Testis (tissue), 3 donors: ENCODE results near the gene KCNAB1. TPM values are rescaled to one million over a fixed set of nuclear protein-coding genes. Genes with fewer than 3 reads are reported as not detected.

Experiments
- DNase-seq: peaks from one replicate; pipeline ENCODE4 v3.0.0-alpha.2; 2019
- H3K27ac ChIP-seq, 2 donors: fragments of 200-600 bp; sonication (generic); one replicate each; pipeline ENCODE4 v1.5.1; 2019
- H3K27me3 ChIP-seq: fragments of 200-600 bp; sonication (generic); one replicate; pipeline ENCODE4 v1.5.1; 2019
- H3K36me3 ChIP-seq: fragments of 200-600 bp; sonication (generic); one replicate; pipeline ENCODE4 v1.5.1; 2017; ENCODE audit warnings: low read depth; ENCODE audit errors: missing control alignments
- H3K4me1 ChIP-seq: fragments of 200-600 bp; sonication (generic); one replicate; pipeline ENCODE4 v1.5.1; 2019
- H3K4me3 ChIP-seq, 2 donors: fragments of 200-600 bp; sonication (generic); one replicate each; pipeline ENCODE4 v1.5.1; 2017 to 2019
- H3K9me3 ChIP-seq: fragments of 200-600 bp; sonication (generic); one replicate; pipeline ENCODE4 v1.5.1; 2017
- CTCF ChIP-seq, 3 experiments: fragments of 450-650 bp in 2 of 3; fragments of 200-600 bp in 1 of 3; sonication (generic) in 1 of 3; IDR thresholded peaks; one replicate each; pipeline ENCODE4 v1.5.1; 2016 to 2019; ENCODE audit warnings: antibody characterized with exemption in 3 of 3, mild to moderate bottlenecking in 2 of 3, moderate library complexity in 1 of 3
- POLR2A ChIP-seq: fragments of 450-650 bp; IDR thresholded peaks from one replicate; pipeline ENCODE4 v1.6.1; 2017; ENCODE audit warnings: antibody characterized with exemption, mild to moderate bottlenecking, moderate library complexity
- WGBS, 2 donors: methylation state at CpG; one replicate each; pipeline ENCODE4 v1.1.5; 2018; 5-methylcytosine and 5-hydroxymethylcytosine counted together
- intact Hi-C: fragments of 100-400 bp; cut with DNase I; formaldehyde crosslinking; loops from one replicate; pipeline ENCODE4 v1.15.1; 2023; ENCODE audit warnings: low total_unique reads
- polyA plus RNA-seq: library from polyadenylated mRNA; stranded (reverse); fragments of 350-450 nt; fragmentation: Illumina TruSeq; extraction: RNeasy Lipid Tissue Mini Kit (QIAGEN cat#74804); gene quantifications from one replicate; pipeline ENCODE4 v1.2.3, GENCODE V29; 2014; ENCODE audit warnings: low read depth, low replicate concordance; ENCODE audit not compliant: insufficient read depth
- total RNA-seq, 2 donors: library from RNA; depleted of rRNA; stranded (reverse); fragments of >200 nt; gene quantifications; one replicate each; pipeline ENCODE4 v1.2.3, GENCODE V29; 2016

The KCNAB1 gene
- total and polyA plus RNA-seq, 3 donors from 2014 or later, result 3.8 to 8.9 (median 5.7) TPM

- Histone ChIP-seq H3K36me3 (no peaks in the 10 kb centered on the region), H3K9me3 (no peaks in the 10 kb centered on the region), H3K27ac (no peak overlapping the region), H3K4me1 (no peaks in the 10 kb centered on the region), H3K27me3 (no peaks in the 10 kb centered on the region), H3K4me3 (no peak overlapping the region)
- 81% methylated on average over 6 of the region's 6 CpGs for WGBS, 2 donors
- DNase-seq, result no peak
- TF ChIP-seq POLR2A, result no peak
- no peak for TF ChIP-seq CTCF (IDR thresholded peaks at IDR 0.05)
- intact Hi-C loops, result no loop called here
Measured at GRCh38 chr3:156341831-156342416, 221.5 kb downstream of the KCNAB1 start.

GRCh38 chr3:156344215-156344614 is 223.8 kb downstream of the KCNAB1 start:
- Histone ChIP-seq H3K27ac (no peak overlapping the region), H3K9me3 (no peaks in the 10 kb centered on the region), H3K4me3 (no peak overlapping the region), H3K36me3 (no peaks in the 10 kb centered on the region), H3K4me1 (no peaks in the 10 kb centered on the region), H3K27me3 (no peaks in the 10 kb centered on the region)
- TF ChIP-seq POLR2A, result no peak
- TF ChIP-seq CTCF (IDR thresholded peaks at IDR 0.05), result no peak
- no peak for DNase-seq
- WGBS, 2 donors, result 86 to 95% methylated on average over 7 of the region's 7 CpGs
- intact Hi-C loops, result no loop called here

GRCh38 chr3:156349111-156349510 is 228.7 kb downstream of the KCNAB1 start:
- no peaks in the 10 kb centered on the region for H3K4me1 ChIP-seq
- TF ChIP-seq POLR2A, result no peak
- TF ChIP-seq CTCF (IDR thresholded peaks at IDR 0.05), result no peak
- no peak for DNase-seq
- H3K27me3 ChIP-seq, result no peaks in the 10 kb centered on the region
- H3K36me3 ChIP-seq, result no peaks in the 10 kb centered on the region
- no peak overlapping the region for H3K27ac ChIP-seq
- H3K4me3 ChIP-seq, result no peak overlapping the region
- H3K9me3 ChIP-seq, result no peaks in the 10 kb centered on the region
- intact Hi-C loops, result no loop called here

- intact Hi-C loops, result no loop called here
- TF ChIP-seq CTCF (IDR thresholded peaks at IDR 0.05), result no peak
- no peak for TF ChIP-seq POLR2A
- Histone ChIP-seq H3K36me3 (no peaks in the 10 kb centered on the region), H3K27me3 (no peaks in the 10 kb centered on the region), H3K27ac (no peak overlapping the region), H3K4me1 (no peaks in the 10 kb centered on the region), H3K4me3 (no peak overlapping the region), H3K9me3 (no peaks in the 10 kb centered on the region)
- DNase-seq, result no peak
Measured at GRCh38 chr3:156349978-156350377, 229.6 kb downstream of the KCNAB1 start.

GRCh38 chr3:156350781-156351180 is 230.4 kb downstream of the KCNAB1 start:
- intact Hi-C loops, result no loop called here
- H3K36me3 ChIP-seq, result no peaks in the 10 kb centered on the region
- H3K9me3 ChIP-seq, result no peaks in the 10 kb centered on the region
- no peaks in the 10 kb centered on the region for H3K27me3 ChIP-seq
- 69 to 71% methylated on average over 4 of the region's 4 CpGs for WGBS, 2 donors
- TF ChIP-seq CTCF (IDR thresholded peaks at IDR 0.05) (no peak), POLR2A (no peak)
- no peak overlapping the region for H3K27ac ChIP-seq
- H3K4me3 ChIP-seq, result no peak overlapping the region
- DNase-seq, result no peak
- no peaks in the 10 kb centered on the region for H3K4me1 ChIP-seq
